Measurements from ENCODE around the gene FAM151B. TPM values are rescaled to one million over a fixed set of nuclear protein-coding genes. Genes with fewer than 3 reads are reported as not detected.

The FAM151B gene
- total and polyA plus RNA-seq, 7 donors = 0.36 to 2.1 (median 0.96) TPM

DNA sequence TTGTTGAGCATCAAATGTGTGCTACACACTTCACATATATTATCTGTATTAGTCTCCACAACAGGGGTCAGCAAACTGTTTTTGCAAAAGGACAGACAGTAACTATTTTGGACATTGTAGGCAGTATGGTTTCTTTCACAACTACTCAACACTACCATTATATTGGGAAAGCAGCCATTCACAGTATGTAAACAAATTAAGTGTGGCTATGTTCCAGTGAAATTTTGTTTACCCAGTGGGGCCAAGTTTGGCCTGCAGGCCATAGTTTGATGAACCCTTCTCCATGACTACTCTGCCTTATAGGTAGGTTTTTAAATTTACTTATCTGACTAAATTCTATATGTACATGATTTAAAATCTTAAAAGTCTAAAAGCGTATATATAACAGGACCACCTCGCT, 13.0 kb upstream of the FAM151B start:
- ATAC-seq (no peak), DNase-seq (no peak)
- H3K4me1 ChIP-seq = no peaks in the 10 kb centered on the region
- peaks cover 3% of the 10 kb centered on the region for H3K9me3 ChIP-seq
- TF ChIP-seq, protein P1, sequence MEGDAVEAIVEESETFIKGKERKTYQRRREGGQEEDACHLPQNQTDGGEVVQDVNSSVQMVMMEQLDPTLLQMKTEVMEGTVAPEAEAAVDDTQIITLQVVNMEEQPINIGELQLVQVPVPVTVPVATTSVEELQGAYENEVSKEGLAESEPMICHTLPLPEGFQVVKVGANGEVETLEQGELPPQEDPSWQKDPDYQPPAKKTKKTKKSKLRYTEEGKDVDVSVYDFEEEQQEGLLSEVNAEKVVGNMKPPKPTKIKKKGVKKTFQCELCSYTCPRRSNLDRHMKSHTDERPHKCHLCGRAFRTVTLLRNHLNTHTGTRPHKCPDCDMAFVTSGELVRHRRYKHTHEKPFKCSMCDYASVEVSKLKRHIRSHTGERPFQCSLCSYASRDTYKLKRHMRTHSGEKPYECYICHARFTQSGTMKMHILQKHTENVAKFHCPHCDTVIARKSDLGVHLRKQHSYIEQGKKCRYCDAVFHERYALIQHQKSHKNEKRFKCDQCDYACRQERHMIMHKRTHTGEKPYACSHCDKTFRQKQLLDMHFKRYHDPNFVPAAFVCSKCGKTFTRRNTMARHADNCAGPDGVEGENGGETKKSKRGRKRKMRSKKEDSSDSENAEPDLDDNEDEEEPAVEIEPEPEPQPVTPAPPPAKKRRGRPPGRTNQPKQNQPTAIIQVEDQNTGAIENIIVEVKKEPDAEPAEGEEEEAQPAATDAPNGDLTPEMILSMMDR (IDR thresholded peaks at IDR 0.05) = no peak
- no peak overlapping the region for H3K27ac ChIP-seq
- no peaks in the 10 kb centered on the region for H3K27me3 ChIP-seq (ENCODE audit: insufficient read depth in 3 of 3, low read length in 2 of 3)
- intact Hi-C loops (cut with DNase I) = no loop called here
- H3K4me3 ChIP-seq = no peak overlapping the region
- H3K36me3 ChIP-seq (ENCODE audit: insufficient read depth in 1 of 2, low read depth in 1 of 2) = peaks cover 5 to 67% of the 10 kb centered on the region in 2 donors
- 94 to 100% (median 100%) methylated on average over 2 of the region's 2 CpGs for WGBS, 3 donors

DNA sequence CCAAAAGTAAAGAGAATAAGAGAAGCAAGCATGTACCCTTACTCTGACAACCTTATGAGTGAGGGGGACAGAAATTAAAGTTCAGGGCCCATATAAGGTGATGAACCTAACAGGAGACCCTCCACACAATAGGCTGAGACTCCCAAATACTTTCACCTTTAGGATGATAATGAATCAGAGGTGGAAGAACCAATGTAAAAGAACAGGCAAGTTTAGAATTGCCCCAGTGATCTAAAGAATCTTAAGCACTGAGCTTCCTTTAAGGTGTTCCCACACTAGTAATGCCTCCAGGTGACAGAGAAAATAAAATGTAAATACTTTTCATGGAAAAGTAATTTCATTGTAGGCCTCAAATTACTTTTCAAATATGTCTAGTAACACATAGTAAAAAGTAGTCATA, 8.2 kb upstream of the FAM151B start:
- H3K36me3 ChIP-seq (ENCODE audit: insufficient read depth in 1 of 2, low read depth in 1 of 2) = peaks cover 5 to 40% of the 10 kb centered on the region in 2 donors
- DNase-seq = no peak
- intact Hi-C loops (cut with DNase I) = no loop called here
- H3K27ac ChIP-seq = no peak overlapping the region
- no peak for ATAC-seq
- no peaks in the 10 kb centered on the region for H3K27me3 ChIP-seq (ENCODE audit: insufficient read depth in 3 of 3, low read length in 2 of 3)
- TF ChIP-seq, protein P1 (IDR thresholded peaks at IDR 0.05) = no peak
- no peak overlapping the region for H3K4me3 ChIP-seq
- no peaks in the 10 kb centered on the region for H3K4me1 ChIP-seq
- peaks cover 17% of the 10 kb centered on the region for H3K9me3 ChIP-seq

DNA sequence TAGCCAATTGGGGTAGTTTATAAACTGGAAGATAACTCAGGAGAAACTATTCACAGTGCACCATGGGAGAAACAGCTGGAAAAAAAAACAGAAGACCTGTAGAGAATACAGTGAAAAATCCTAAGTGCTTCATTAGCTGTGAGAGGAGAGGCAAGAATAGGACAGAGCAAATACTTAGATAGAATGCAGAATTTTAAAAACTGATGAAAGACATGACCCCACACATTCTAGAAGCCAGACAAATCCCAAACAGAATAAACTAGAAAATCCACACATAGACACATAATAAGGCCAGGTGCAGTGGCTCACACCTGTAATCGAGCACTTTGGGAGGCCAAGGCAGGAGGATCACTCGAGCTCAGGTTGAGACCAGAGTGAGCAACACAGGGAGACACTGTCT, 7.5 kb upstream of the FAM151B start:
- Histone ChIP-seq H3K36me3 (ENCODE audit: insufficient read depth in 1 of 2, low read depth in 1 of 2) (peaks cover under 1 to 34% of the 10 kb centered on the region in 2 donors), H3K27me3 (ENCODE audit: insufficient read depth in 3 of 3, low read length in 2 of 3) (no peaks in the 10 kb centered on the region), H3K9me3 (peaks cover 17% of the 10 kb centered on the region), H3K27ac (no peak overlapping the region), H3K4me1 (no peaks in the 10 kb centered on the region), H3K4me3 (no peak overlapping the region)
- DNase-seq (no peak), ATAC-seq (no peak)
- TF ChIP-seq, protein P1 (IDR thresholded peaks at IDR 0.05) = no peak
- intact Hi-C loops (cut with DNase I) = no loop called here
- 93 to 100% (median 100%) methylated on average over 2 of the region's 2 CpGs for WGBS, 3 donors

DNA sequence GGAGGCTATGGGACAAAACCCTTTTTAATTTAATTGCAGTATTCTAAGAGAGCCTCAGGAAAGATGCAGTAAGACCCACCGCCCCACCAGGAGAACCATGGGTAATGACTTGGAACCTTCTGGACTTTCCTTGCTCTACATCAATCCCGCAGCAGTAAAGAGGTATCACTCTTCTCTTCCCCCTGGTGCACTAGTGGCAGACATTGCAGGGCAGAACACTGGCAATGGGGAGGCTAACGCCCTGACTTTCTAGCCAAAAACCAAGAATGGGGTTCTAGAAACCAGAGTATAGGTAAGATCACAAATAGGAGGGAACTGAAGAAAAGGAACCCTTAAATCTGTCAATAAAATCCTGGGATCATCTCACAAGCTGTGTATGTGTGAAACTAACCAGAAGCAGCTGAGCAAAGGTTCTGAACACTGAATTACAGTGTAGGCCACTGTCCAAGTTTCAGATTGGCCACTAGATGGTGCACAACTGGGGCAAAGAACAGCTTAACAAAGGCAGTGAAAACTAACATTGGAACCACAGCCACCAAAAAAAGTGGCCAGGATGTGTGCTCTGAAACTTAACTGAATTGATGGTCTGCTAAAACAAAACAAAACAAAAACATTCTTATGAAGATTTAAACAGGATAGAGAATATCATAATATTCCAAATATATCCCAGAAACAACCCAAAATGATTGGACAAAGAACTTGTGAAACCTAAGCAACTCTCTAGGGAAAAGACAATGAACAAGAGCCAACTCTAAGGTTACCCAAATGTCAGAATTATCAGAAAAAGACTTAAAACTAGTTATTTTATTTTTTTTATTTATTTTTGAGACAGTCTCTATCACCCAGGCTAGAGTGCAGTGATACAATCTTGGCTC, 6.6 kb upstream of the FAM151B start:
- TF ChIP-seq, protein P1 (IDR thresholded peaks at IDR 0.05) = peak; percentile 47
- Histone ChIP-seq H3K27me3 (ENCODE audit: insufficient read depth in 3 of 3, low read length in 2 of 3) (no peaks in the 10 kb centered on the region), H3K27ac (no peak overlapping the region), H3K4me3 (no peak overlapping the region), H3K36me3 (ENCODE audit: insufficient read depth in 1 of 2, low read depth in 1 of 2) (peaks cover 0 to 24% of the 10 kb centered on the region in 2 donors), H3K9me3 (peaks cover 17% of the 10 kb centered on the region), H3K4me1 (no peaks in the 10 kb centered on the region)
- intact Hi-C loops (cut with DNase I) = no loop called here
- 96 to 100% (median 99%) methylated on average over 3 of the region's 3 CpGs for WGBS, 3 donors
- DNase-seq = no peak
- ATAC-seq = peak in 3 of 4 donors; percentile 57 to 81 (median 81)

All from psoas muscle (tissue), 8 donors.